Hepatocyte (in vitro differentiated cells): Measurements from ENCODE around the gene SSBP1. TPM values are rescaled to one million over a fixed set of nuclear protein-coding genes. Genes with fewer than 3 reads are reported as not detected.

Source experiments
- DNase-seq: peaks from one replicate; pipeline ENCODE4 v3.0.0-alpha.2; 2016; ENCODE audit warnings: low spot score
- H2AFZ ChIP-seq: fragments of 200-600 bp; sonication (generic); 2 replicates; pipeline ENCODE4 v1.6.0; 2016; ENCODE audit warnings: antibody characterized with exemption, mild to moderate bottlenecking
- H3K27ac ChIP-seq: fragments of 200-600 bp; sonication (generic); 2 replicates; pipeline ENCODE4 v1.5.1; 2016; ENCODE audit warnings: mild to moderate bottlenecking
- H3K27me3 ChIP-seq: fragments of 200-600 bp; sonication (generic); 2 replicates; pipeline ENCODE4 v1.6.1; 2016
- H3K36me3 ChIP-seq: fragments of 200-600 bp; sonication (generic); replicated peaks from 2 replicates; pipeline ENCODE4 v1.5.1; 2016; ENCODE audit warnings: low read depth; ENCODE audit not compliant: insufficient read depth
- H3K4me1 ChIP-seq: fragments of 200-600 bp; sonication (generic); 2 replicates; pipeline ENCODE4 v1.5.1; 2016; ENCODE audit warnings: mild to moderate bottlenecking, moderate library complexity; ENCODE audit not compliant: insufficient read depth
- H3K4me2 ChIP-seq: fragments of 200-600 bp; sonication (generic); 2 replicates; pipeline ENCODE4 v1.6.0; 2016
- H3K4me3 ChIP-seq: fragments of 200-600 bp; sonication (generic); 2 replicates; pipeline ENCODE4 v1.5.1; 2016; ENCODE audit warnings: mild to moderate bottlenecking
- H3K79me2 ChIP-seq: fragments of 200-600 bp; sonication (generic); 2 replicates; pipeline ENCODE4 v1.6.0; 2017; ENCODE audit warnings: mild to moderate bottlenecking
- H3K9me2 ChIP-seq: fragments of 200-600 bp; sonication (generic); replicated peaks from 2 replicates; pipeline ENCODE4 v1.6.0; 2017; ENCODE audit warnings: mild to moderate bottlenecking; ENCODE audit not compliant: insufficient read depth
- H3K9me3 ChIP-seq: fragments of 200-600 bp; sonication (generic); 2 replicates; pipeline ENCODE4 v1.5.1; 2016; ENCODE audit warnings: low read depth, mild to moderate bottlenecking
- H4K20me1 ChIP-seq: fragments of 200-600 bp; sonication (generic); 2 replicates; pipeline ENCODE4 v1.6.0; 2016; ENCODE audit warnings: mild to moderate bottlenecking; ENCODE audit not compliant: insufficient read depth, poor library complexity, severe bottlenecking
- EZH2 ChIP-seq: fragments of 200-600 bp; sonication (generic); IDR thresholded peaks from 2 replicates; pipeline ENCODE4 v1.6.1; 2016; ENCODE audit warnings: antibody characterized with exemption, mild to moderate bottlenecking, borderline replicate concordance
- EZH2phosphoT487 ChIP-seq: fragments of 200-600 bp; sonication (generic); IDR thresholded peaks from one replicate; pipeline ENCODE4 v1.6.1; 2018; ENCODE audit warnings: antibody characterized with exemption, mild to moderate bottlenecking, low read depth, moderate library complexity; ENCODE audit not compliant: unreplicated experiment, severe bottlenecking
- WGBS: methylation state at CpG from one replicate; pipeline ENCODE4 v1.1.6; 2016; ENCODE audit warnings: low lambda C conversion rate; ENCODE audit errors: missing lambda C conversion rate; 5-methylcytosine and 5-hydroxymethylcytosine counted together
- polyA plus RNA-seq: library from polyadenylated mRNA; unstranded; fragments of >200 nt; fragmentation: Nextera tagmentation; extraction: Ambion mirVana; gene quantifications from 2 replicates; pipeline ENCODE4 v1.2.1, GENCODE V29; 2016
- total RNA-seq: library from RNA; depleted of rRNA; stranded (reverse); fragments of >200 nt; gene quantifications from 2 replicates; pipeline ENCODE4 v1.2.3, GENCODE V29; 2014
- TF ChIP-seq, protein P1 (sequence below): fragments of 200-600 bp; sonication (generic); IDR thresholded peaks from 2 replicates; pipeline ENCODE4 v1.5.1; 2016; ENCODE audit warnings: antibody characterized with exemption, mild to moderate bottlenecking; ENCODE audit not compliant: poor library complexity

SSBP1 gene
- total and polyA plus RNA-seq, 2 experiments from 2014 or later: 186 to 212 TPM

DNA sequence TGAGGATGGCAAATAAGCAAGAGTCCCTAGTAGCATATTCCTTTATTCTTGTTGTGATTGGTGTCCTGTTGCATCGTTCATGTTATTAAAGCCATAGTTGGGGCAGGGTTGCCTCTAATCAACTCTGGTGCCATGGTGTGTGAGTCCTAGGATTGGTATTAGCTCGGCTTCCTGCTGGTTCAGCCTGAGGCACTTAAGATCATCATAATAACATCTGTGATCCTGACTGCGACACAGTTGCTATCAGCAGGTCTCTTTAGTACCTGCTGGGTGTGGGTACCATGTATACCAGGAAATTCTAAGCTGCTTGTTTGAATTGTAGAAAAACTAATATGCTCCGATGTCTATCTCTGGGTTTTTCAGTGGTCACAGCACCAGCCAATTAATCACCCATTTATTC, 28.4 kb upstream of the SSBP1 start:
- Histone ChIP-seq H3K9me3 (no peaks in the 10 kb centered on the region), H4K20me1 (no peaks in the 10 kb centered on the region), H3K27me3 (no peaks in the 10 kb centered on the region), H3K27ac (no peak overlapping the region), H3K4me3 (no peak overlapping the region), H2AFZ (no peak overlapping the region), H3K4me1 (peaks cover 25% of the 10 kb centered on the region), H3K36me3 (no peaks in the 10 kb centered on the region), H3K4me2 (no peak overlapping the region), H3K9me2 (no peaks in the 10 kb centered on the region), H3K79me2 (no peaks in the 10 kb centered on the region)
- TF ChIP-seq EZH2phosphoT487 (no peak), EZH2 (no peak)
- TF ChIP-seq, protein P1, sequence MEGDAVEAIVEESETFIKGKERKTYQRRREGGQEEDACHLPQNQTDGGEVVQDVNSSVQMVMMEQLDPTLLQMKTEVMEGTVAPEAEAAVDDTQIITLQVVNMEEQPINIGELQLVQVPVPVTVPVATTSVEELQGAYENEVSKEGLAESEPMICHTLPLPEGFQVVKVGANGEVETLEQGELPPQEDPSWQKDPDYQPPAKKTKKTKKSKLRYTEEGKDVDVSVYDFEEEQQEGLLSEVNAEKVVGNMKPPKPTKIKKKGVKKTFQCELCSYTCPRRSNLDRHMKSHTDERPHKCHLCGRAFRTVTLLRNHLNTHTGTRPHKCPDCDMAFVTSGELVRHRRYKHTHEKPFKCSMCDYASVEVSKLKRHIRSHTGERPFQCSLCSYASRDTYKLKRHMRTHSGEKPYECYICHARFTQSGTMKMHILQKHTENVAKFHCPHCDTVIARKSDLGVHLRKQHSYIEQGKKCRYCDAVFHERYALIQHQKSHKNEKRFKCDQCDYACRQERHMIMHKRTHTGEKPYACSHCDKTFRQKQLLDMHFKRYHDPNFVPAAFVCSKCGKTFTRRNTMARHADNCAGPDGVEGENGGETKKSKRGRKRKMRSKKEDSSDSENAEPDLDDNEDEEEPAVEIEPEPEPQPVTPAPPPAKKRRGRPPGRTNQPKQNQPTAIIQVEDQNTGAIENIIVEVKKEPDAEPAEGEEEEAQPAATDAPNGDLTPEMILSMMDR: no peak
- no peak for DNase-seq
- WGBS: 89% methylated on average over 4 of the region's 4 CpGs

DNA sequence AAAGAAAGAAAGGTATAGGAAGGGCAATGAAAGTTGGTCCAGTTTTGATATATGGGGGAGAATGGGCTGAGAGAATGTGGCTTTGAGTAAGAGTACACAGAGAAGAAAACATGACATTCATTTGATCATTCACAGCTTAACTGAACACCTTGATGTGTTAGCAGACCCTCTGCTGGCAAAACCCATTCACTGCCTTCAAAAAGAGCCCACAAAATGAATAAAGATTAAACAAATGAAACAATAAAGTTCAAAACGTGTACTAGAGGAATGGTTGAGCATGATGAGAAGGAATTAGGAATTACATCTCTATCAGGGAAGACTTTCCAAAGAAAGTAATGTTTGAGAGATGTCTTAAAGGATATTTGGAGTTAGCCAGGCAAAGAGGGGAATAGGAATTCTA, 27.9 kb upstream of the SSBP1 start:
- no peak overlapping the region for H3K4me2 ChIP-seq
- no peak overlapping the region for H3K4me3 ChIP-seq
- H3K27me3 ChIP-seq: no peaks in the 10 kb centered on the region
- no peaks in the 10 kb centered on the region for H3K36me3 ChIP-seq
- H3K79me2 ChIP-seq: no peaks in the 10 kb centered on the region
- no peak for DNase-seq
- 50% methylated on average over 1 of the region's 1 CpG for WGBS
- peaks cover 21% of the 10 kb centered on the region for H3K4me1 ChIP-seq
- H3K9me2 ChIP-seq: no peaks in the 10 kb centered on the region
- no peaks in the 10 kb centered on the region for H4K20me1 ChIP-seq
- no peak overlapping the region for H3K27ac ChIP-seq
- H2AFZ ChIP-seq: no peak overlapping the region
- no peaks in the 10 kb centered on the region for H3K9me3 ChIP-seq
- TF ChIP-seq EZH2phosphoT487 (no peak), EZH2 (no peak)
- TF ChIP-seq, protein P1: no peak

DNA sequence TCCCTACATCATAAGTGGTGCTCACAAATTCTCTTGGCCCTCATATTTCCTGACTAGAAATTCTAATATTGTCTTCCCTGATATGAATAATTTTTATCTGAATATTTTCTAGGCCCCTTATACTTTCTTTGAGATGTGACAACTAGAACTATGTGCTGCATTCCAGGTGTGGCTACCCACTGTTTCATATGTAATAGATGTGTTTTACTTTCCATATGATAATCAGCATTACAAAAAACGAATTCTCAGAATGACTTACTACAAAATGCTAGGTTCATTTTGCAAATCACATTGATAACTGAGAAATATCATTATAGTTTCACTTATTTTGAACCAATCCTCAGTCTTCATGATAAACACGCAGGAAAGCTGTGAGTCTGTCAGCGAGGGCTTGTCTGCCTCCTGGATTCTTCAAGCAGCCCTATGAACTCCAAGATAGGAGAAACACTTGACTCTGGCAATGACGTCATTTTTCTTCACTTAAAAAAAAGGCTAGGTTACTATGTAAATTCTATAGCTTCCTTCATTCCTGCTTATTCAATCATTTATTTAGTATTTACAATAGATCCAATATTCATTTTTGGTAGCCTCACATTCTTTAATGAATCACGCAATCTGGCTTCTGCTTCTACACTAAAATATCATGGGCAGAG, 25.4 kb upstream of the SSBP1 start:
- Histone ChIP-seq H3K79me2 (no peaks in the 10 kb centered on the region), H3K36me3 (no peaks in the 10 kb centered on the region), H2AFZ (no peak overlapping the region), H3K4me2 (no peak overlapping the region), H3K27me3 (no peaks in the 10 kb centered on the region), H4K20me1 (no peaks in the 10 kb centered on the region), H3K9me3 (no peaks in the 10 kb centered on the region), H3K27ac (peak overlapping the region; percentile 73), H3K4me1 (peaks cover 13% of the 10 kb centered on the region), H3K9me2 (no peaks in the 10 kb centered on the region), H3K4me3 (no peak overlapping the region)
- no peak for DNase-seq
- WGBS: 84% methylated on average over 5 of the region's 5 CpGs
- no peak for TF ChIP-seq EZH2
- TF ChIP-seq, protein P1: no peak
- TF ChIP-seq EZH2phosphoT487: no peak
